Measurements from ENCODE around the gene AQP7. TPM values are rescaled to one million over a fixed set of nuclear protein-coding genes. Genes with fewer than 3 reads are reported as not detected.
A peak's percentile ranks its signal among the peaks of the same experiment; 100 is the strongest.

The AQP7 gene
- total and polyA plus RNA-seq, 4 donors: 4.8 to 22.3 (median 14.5) TPM

DNA sequence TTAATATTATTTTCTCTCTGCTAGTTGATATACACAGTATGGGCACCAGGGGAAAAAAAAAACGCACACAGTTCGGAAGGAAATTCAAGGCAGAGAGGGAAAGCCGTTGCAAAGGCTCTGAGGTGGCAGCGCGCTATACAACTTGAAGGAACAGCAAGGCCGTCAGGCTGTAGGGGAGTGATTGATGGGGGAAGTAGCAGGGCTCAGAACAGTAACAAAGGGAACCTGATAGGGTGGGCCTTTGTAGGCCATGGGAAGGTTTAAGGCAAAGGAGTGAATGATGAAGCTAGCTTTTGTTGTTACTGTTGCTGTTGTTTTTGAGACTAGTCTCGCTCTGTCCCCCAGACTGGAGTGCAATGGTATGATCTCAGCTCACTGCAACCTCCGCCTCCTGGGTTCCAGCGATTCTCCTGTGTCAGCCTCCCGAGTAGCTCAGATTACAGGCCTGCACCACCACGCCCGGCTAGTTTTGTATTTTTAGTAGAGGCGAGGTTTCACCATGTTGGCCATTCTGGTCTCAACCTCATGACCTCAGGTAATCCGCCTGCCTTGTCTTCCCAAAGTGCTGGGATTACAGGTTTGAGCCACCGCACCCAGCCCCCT, 27.0 kb downstream of the AQP7 start:
- Histone ChIP-seq H3K27ac (ENCODE audit: low read depth in 1 of 2, low read length in 2 of 2) (no peak overlapping the region), H3K9ac (ENCODE audit: low read depth in 1 of 2, low read length in 2 of 2) (peak overlapping the region in 1 of 2 donors; percentile 14), H3K4me3 (ENCODE audit: low read depth in 1 of 3, low read length in 3 of 3) (no peak overlapping the region), H3K27me3 (ENCODE audit: control insufficient read depth in 4 of 4, insufficient read depth in 4 of 4, low read length in 3 of 4) (no peaks in the 10 kb centered on the region), H3K36me3 (ENCODE audit: control insufficient read depth in 4 of 4, insufficient read depth in 3 of 4, low read depth in 1 of 4, low read length in 3 of 4) (peaks cover 2 to 24% (median 10%) of the 10 kb centered on the region in 4 donors), H3K9me3 (ENCODE audit: control insufficient read depth in 4 of 4, low read length in 3 of 4) (no peaks in the 10 kb centered on the region), H3K4me1 (ENCODE audit: control insufficient read depth in 4 of 4, insufficient read depth in 4 of 4, low read length in 3 of 4) (no peaks in the 10 kb centered on the region)
- no peak for DNase-seq (ENCODE audit: low spot score)
- 74% methylated on average over 15 of the region's 15 CpGs for WGBS
- TF ChIP-seq, protein P1, sequence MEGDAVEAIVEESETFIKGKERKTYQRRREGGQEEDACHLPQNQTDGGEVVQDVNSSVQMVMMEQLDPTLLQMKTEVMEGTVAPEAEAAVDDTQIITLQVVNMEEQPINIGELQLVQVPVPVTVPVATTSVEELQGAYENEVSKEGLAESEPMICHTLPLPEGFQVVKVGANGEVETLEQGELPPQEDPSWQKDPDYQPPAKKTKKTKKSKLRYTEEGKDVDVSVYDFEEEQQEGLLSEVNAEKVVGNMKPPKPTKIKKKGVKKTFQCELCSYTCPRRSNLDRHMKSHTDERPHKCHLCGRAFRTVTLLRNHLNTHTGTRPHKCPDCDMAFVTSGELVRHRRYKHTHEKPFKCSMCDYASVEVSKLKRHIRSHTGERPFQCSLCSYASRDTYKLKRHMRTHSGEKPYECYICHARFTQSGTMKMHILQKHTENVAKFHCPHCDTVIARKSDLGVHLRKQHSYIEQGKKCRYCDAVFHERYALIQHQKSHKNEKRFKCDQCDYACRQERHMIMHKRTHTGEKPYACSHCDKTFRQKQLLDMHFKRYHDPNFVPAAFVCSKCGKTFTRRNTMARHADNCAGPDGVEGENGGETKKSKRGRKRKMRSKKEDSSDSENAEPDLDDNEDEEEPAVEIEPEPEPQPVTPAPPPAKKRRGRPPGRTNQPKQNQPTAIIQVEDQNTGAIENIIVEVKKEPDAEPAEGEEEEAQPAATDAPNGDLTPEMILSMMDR (IDR thresholded peaks at IDR 0.05; ENCODE audit: low read depth, low read length, missing input control): no peak
- TF ChIP-seq RAD21 (IDR thresholded peaks at IDR 0.05) (peak in 1 of 2 donors; percentile 18), REST (IDR thresholded peaks at IDR 0.05) (no peak), FOXA2 (IDR thresholded peaks at IDR 0.05) (no peak), HNF4G (IDR thresholded peaks at IDR 0.05) (no peak), MAX (IDR thresholded peaks at IDR 0.05) (no peak), EGR1 (IDR thresholded peaks at IDR 0.05; ENCODE audit: low read depth in 2 of 2) (no peak), GABPA (IDR thresholded peaks at IDR 0.05 in 1 of 2, conservative IDR thresholded peaks at IDR 0.05 in 1 of 2) (no peak), FOXA1 (IDR thresholded peaks at IDR 0.05) (no peak)

DNA sequence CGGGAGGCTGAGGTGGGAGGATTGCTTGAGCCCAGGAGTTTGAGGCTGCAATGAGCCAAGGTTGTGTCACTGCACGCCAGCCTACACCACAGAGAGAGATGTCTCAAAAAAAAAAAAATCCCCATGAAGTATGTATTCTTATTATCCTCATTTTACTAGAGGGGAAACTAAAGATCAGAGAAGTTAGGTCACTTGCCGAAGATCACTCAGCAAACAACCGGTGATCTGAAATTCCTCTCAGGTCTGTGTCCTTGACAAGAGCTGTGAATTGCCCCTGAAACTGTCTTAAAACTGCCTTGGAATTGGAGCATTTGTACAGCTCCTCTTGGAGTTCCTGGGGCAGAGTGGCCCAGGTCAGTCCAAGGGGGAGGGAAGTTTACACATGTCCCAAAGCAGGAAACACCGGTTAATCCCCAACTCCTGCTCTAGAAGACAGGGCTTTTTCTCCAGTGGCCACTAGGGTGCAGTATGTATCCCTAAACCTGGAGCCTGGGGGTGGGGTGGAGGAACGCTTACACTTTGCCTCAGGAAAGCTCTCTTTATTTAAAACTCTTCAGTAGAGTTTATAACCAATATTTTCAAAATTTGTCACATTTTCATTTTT, 27.6 kb downstream of the AQP7 start:
- no peak overlapping the region for H3K4me3 ChIP-seq (ENCODE audit: low read depth in 1 of 3, low read length in 3 of 3)
- peaks cover 5 to 30% (median 16%) of the 10 kb centered on the region in 4 donors for H3K36me3 ChIP-seq (ENCODE audit: control insufficient read depth in 4 of 4, insufficient read depth in 3 of 4, low read depth in 1 of 4, low read length in 3 of 4)
- TF ChIP-seq REST (IDR thresholded peaks at IDR 0.05) (no peak), RAD21 (IDR thresholded peaks at IDR 0.05) (peak; percentile 93 to 95), TAF1 (conservative IDR thresholded peaks at IDR 0.05) (no peak), SP1 (IDR thresholded peaks at IDR 0.05) (peak; percentile 18), YY1 (IDR thresholded peaks at IDR 0.05) (no peak), GABPA (IDR thresholded peaks at IDR 0.05 in 1 of 2, conservative IDR thresholded peaks at IDR 0.05 in 1 of 2) (peak in 1 of 2 donors; percentile 30), FOXA2 (IDR thresholded peaks at IDR 0.05) (no peak), RXRA (IDR thresholded peaks at IDR 0.05) (peak; percentile 15 to 32), NR2F2 (IDR thresholded peaks at IDR 0.05) (no peak), HNF4A (conservative IDR thresholded peaks at IDR 0.05) (peak; percentile 33 to 41), EGR1 (IDR thresholded peaks at IDR 0.05; ENCODE audit: low read depth in 2 of 2) (no peak), HNF4G (IDR thresholded peaks at IDR 0.05) (no peak), FOXA1 (IDR thresholded peaks at IDR 0.05) (no peak), MAX (IDR thresholded peaks at IDR 0.05) (no peak), JUND (IDR thresholded peaks at IDR 0.05) (no peak)
- TF ChIP-seq, protein P1 (IDR thresholded peaks at IDR 0.05; ENCODE audit: low read depth, low read length, missing input control): peak; percentile 92
- TF ChIP-seq, protein P2, sequence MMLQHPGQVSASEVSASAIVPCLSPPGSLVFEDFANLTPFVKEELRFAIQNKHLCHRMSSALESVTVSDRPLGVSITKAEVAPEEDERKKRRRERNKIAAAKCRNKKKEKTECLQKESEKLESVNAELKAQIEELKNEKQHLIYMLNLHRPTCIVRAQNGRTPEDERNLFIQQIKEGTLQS (IDR thresholded peaks at IDR 0.05): no peak
- 62% methylated on average over 6 of the region's 6 CpGs for WGBS
- H3K9me3 ChIP-seq (ENCODE audit: control insufficient read depth in 4 of 4, low read length in 3 of 4): no peaks in the 10 kb centered on the region
- H3K27ac ChIP-seq (ENCODE audit: low read depth in 1 of 2, low read length in 2 of 2): no peak overlapping the region
- peak overlapping the region in 1 of 2 donors; percentile 14 for H3K9ac ChIP-seq (ENCODE audit: low read depth in 1 of 2, low read length in 2 of 2)
- DNase-seq (ENCODE audit: low spot score): peak; percentile 75
- no peaks in the 10 kb centered on the region for H3K4me1 ChIP-seq (ENCODE audit: control insufficient read depth in 4 of 4, insufficient read depth in 4 of 4, low read length in 3 of 4)
- H3K27me3 ChIP-seq (ENCODE audit: control insufficient read depth in 4 of 4, insufficient read depth in 4 of 4, low read length in 3 of 4): no peaks in the 10 kb centered on the region

Data from liver (tissue), 9 donors.